ENCODE data around the gene GRIK2. TPM values are rescaled to one million over a fixed set of nuclear protein-coding genes. Genes with fewer than 3 reads are reported as not detected.

GRIK2 gene
- total RNA-seq, 3 donors from 2014 or later, result 1.1 to 3.7 TPM; not detected in 1

- H3K27me3 ChIP-seq, result peaks cover 0 to 39% of the 10 kb centered on the region in 2 donors
- no peak for DNase-seq (ENCODE audit: low spot score in 2 of 2)
Measured at GRCh38 chr6:101396548-101397173, 3.2 kb downstream of the GRIK2 start.

GRCh38 chr6:101397199-101397598, 3.7 kb downstream of the GRIK2 start:
- DNase-seq (ENCODE audit: low spot score in 2 of 2), result no peak
- no peaks in the 10 kb centered on the region for H3K36me3 ChIP-seq
- H3K4me1 ChIP-seq, result no peaks in the 10 kb centered on the region
- H3K9me3 ChIP-seq, result no peaks in the 10 kb centered on the region
- H3K27me3 ChIP-seq, result peaks cover 0 to 39% of the 10 kb centered on the region in 2 donors
- H3K4me3 ChIP-seq, result no peak overlapping the region
- no peak overlapping the region for H3K27ac ChIP-seq
- no peak for TF ChIP-seq CTCF (IDR thresholded peaks at IDR 0.05)
- TF ChIP-seq POLR2AphosphoS5 (IDR thresholded peaks at IDR 0.05), result no peak
- TF ChIP-seq POLR2A (IDR thresholded peaks at IDR 0.05), result no peak
- intact Hi-C loops (cut with DNase I; ENCODE audit: low total_unique reads), result loop anchor here (5.0 kb wide), 1 partner anchor 1025 kb away; no protein-coding TSS in a partner anchor

More at GRCh38 chr6:101396548-101397173, 3.2 kb downstream of the GRIK2 start:
- Histone ChIP-seq H3K4me3 (no peak overlapping the region), H3K27ac (no peak overlapping the region), H3K9me3 (no peaks in the 10 kb centered on the region), H3K36me3 (no peaks in the 10 kb centered on the region), H3K4me1 (no peaks in the 10 kb centered on the region)
- intact Hi-C loops (cut with DNase I; ENCODE audit: low total_unique reads), result loop anchor here (5.0 kb wide), 1 partner anchor 1024 kb away; no protein-coding TSS in a partner anchor
- TF ChIP-seq POLR2A (IDR thresholded peaks at IDR 0.05), result no peak
- TF ChIP-seq POLR2AphosphoS5 (IDR thresholded peaks at IDR 0.05), result no peak
- no peak for TF ChIP-seq CTCF (IDR thresholded peaks at IDR 0.05)

- no peak for DNase-seq (ENCODE audit: low spot score in 2 of 2)
- H3K27ac ChIP-seq, result no peak overlapping the region
- no peak overlapping the region for H3K4me3 ChIP-seq
- H3K9me3 ChIP-seq, result no peaks in the 10 kb centered on the region
- no peak for TF ChIP-seq POLR2AphosphoS5 (IDR thresholded peaks at IDR 0.05)
- no peak for TF ChIP-seq CTCF (IDR thresholded peaks at IDR 0.05)
- no peak for TF ChIP-seq POLR2A (IDR thresholded peaks at IDR 0.05)
- H3K36me3 ChIP-seq, result no peaks in the 10 kb centered on the region
- intact Hi-C loops (cut with DNase I; ENCODE audit: low total_unique reads), result loop anchor here (5.0 kb wide), 1 partner anchor 1027 kb away; no protein-coding TSS in a partner anchor
- no peaks in the 10 kb centered on the region for H3K4me1 ChIP-seq
- H3K27me3 ChIP-seq, result peaks cover 0 to 32% of the 10 kb centered on the region in 2 donors
Measured at GRCh38 chr6:101398716-101399615, 5.5 kb downstream of the GRIK2 start.

- Histone ChIP-seq H3K36me3 (no peaks in the 10 kb centered on the region), H3K27ac (no peak overlapping the region), H3K4me3 (no peak overlapping the region), H3K4me1 (no peaks in the 10 kb centered on the region), H3K27me3 (peaks cover 0 to 27% of the 10 kb centered on the region in 2 donors), H3K9me3 (no peaks in the 10 kb centered on the region)
- DNase-seq (ENCODE audit: low spot score in 2 of 2), result no peak
- intact Hi-C loops (cut with DNase I; ENCODE audit: low total_unique reads), result loop anchor here (5.0 kb wide), 1 partner anchor 1027 kb away; no protein-coding TSS in a partner anchor
- TF ChIP-seq POLR2A (IDR thresholded peaks at IDR 0.05) (no peak), POLR2AphosphoS5 (IDR thresholded peaks at IDR 0.05) (no peak), CTCF (IDR thresholded peaks at IDR 0.05) (no peak)
Measured at GRCh38 chr6:101399616-101400162, 6.2 kb downstream of the GRIK2 start.
